Panc1 (cell line): ENCODE data around the gene TRAPPC12. TPM values are rescaled to one million over a fixed set of nuclear protein-coding genes. Genes with fewer than 3 reads are reported as not detected.

Experiments used
- ATAC-seq: fragments of 200-7000 bp; cut with Tn5 transposase; 2 replicates; pipeline ENCODE4 v1.9.1; 2020; ENCODE audit warnings: mild to moderate bottlenecking, moderate library complexity
- BruUV-seq: library from RNA; stranded (reverse); fragments of 400-500 nt; replicated peaks from 2 replicates; lab custom pipeline; 2021; lab: Mats Ljungman, UMichigan
- CTCF ChIA-PET: fragments of 300-600 bp; sonication (Branson Sonifier 250); formaldehyde crosslinking; loops from one replicate; lab custom pipeline; 2022; ENCODE audit warnings: antibody characterized with exemption; lab: Charles Lee
- POLR2A ChIA-PET: fragments of 300-600 bp; sonication (Branson Sonifier 250); formaldehyde crosslinking; loops from one replicate; lab custom pipeline; 2022; ENCODE audit warnings: antibody characterized with exemption; lab: Charles Lee
- DNase-seq: peaks from one replicate; pipeline ENCODE4 v3.0.0-alpha.2; 2010; ENCODE audit warnings: low read depth, low spot score
- H3K27ac ChIP-seq: 2 replicates; pipeline ENCODE4 v1.5.1; 2011; ENCODE audit warnings: mild to moderate bottlenecking, low read length, inconsistent platforms
- H3K27me3 ChIP-seq: fragments of 200-500 bp; sonication (Bioruptor generic); 2 replicates; pipeline ENCODE4 v1.6.0; 2014; ENCODE audit warnings: low read length, inconsistent platforms; ENCODE audit not compliant: control insufficient read depth, insufficient read depth
- H3K36me3 ChIP-seq: fragments of 200-500 bp; sonication (Bioruptor generic); 2 replicates; pipeline ENCODE4 v1.5.1; 2014; ENCODE audit warnings: inconsistent platforms, mild to moderate bottlenecking, low read length, moderate library complexity; ENCODE audit not compliant: control insufficient read depth, insufficient read depth
- H3K4me1 ChIP-seq: 2 replicates; pipeline ENCODE4 v1.5.1; 2011; ENCODE audit warnings: inconsistent platforms, mild to moderate bottlenecking, low read length, moderate library complexity; ENCODE audit not compliant: control insufficient read depth, insufficient read depth
- H3K4me3 ChIP-seq, 2 experiments: 2 replicates each; pipeline ENCODE4 v1.5.1; 2011 to 2012; ENCODE audit warnings: low read depth in 2 of 2, low read length in 2 of 2, mild to moderate bottlenecking in 2 of 2, inconsistent platforms in 1 of 2, moderate library complexity in 1 of 2
- H3K9me3 ChIP-seq: fragments of 200-500 bp; sonication (Bioruptor generic); 2 replicates; pipeline ENCODE4 v1.5.1; 2014; ENCODE audit warnings: low read depth, mild to moderate bottlenecking, inconsistent platforms, low read length, moderate library complexity; ENCODE audit not compliant: control insufficient read depth, insufficient read depth
- CTCF ChIP-seq: fragments of 450-650 bp; IDR thresholded peaks from 2 replicates; pipeline ENCODE4 v1.5.1; 2017; ENCODE audit warnings: mild to moderate bottlenecking
- POLR2AphosphoS5 ChIP-seq: IDR thresholded peaks from 2 replicates; pipeline ENCODE4 v1.6.1; 2012; ENCODE audit warnings: mild to moderate bottlenecking, low read depth, low read length, moderate library complexity
- REST ChIP-seq, 2 experiments: IDR thresholded peaks; 2 replicates each; pipeline ENCODE4 v1.6.1; 2011 to 2012; ENCODE audit warnings: low read depth in 2 of 2, control low read depth in 1 of 2, low read length in 1 of 2, mild to moderate bottlenecking in 1 of 2, moderate library complexity in 1 of 2; ENCODE audit not compliant: insufficient read depth in 1 of 2
- SIN3A ChIP-seq: IDR thresholded peaks from 2 replicates; pipeline ENCODE4 v1.6.1; 2012; ENCODE audit warnings: low read depth, mild to moderate bottlenecking, low read length, moderate library complexity, borderline replicate concordance; ENCODE audit not compliant: insufficient read depth
- TCF7L2 ChIP-seq: IDR thresholded peaks from 2 replicates; pipeline ENCODE4 v1.6.1; 2011; ENCODE audit warnings: mild to moderate bottlenecking, low read depth, low read length, inconsistent platforms
- in situ Hi-C: cut with HindIII; loops from 2 replicates; pipeline ENCODE4 v1.10.0; 2016; ENCODE audit warnings: low sequenced_read_pairs, low pct_unique_long_range_greater_than_20kb
- intact Hi-C: fragments of 100-400 bp; cut with micrococcal nuclease; formaldehyde crosslinking; loops from one replicate; pipeline ENCODE4 v1.10.0; 2022; ENCODE audit not compliant: unreplicated experiment
- total RNA-seq: library from RNA; stranded (reverse); gene quantifications from one replicate; pipeline ENCODE4 v1.2.1, GENCODE V29; 2021; ENCODE audit not compliant: unreplicated experiment

Gene TRAPPC12
- total RNA-seq, 1 experiment from 2014 or later, result 78.7 TPM

GRCh38 chr2:3480352-3481010, 101.0 kb downstream of the TRAPPC12 start:
- Histone ChIP-seq H3K36me3 (no peaks in the 10 kb centered on the region), H3K4me1 (no peaks in the 10 kb centered on the region; the same call in 1 of the 2 replicates), H3K27ac (no peak overlapping the region), H3K27me3 (no peaks in the 10 kb centered on the region), H3K4me3 (no peak overlapping the region), H3K9me3 (no peaks in the 10 kb centered on the region)
- intact Hi-C loops, result no loop called here
- in situ Hi-C loops, result no loop called here
- ATAC-seq, result no peak
- BruUV-seq, result no TSS peak
- ChIA-PET POLR2A (no interaction called here), CTCF (no interaction called here)
- TF ChIP-seq REST (IDR thresholded peaks at IDR 0.05; ENCODE audit: insufficient read depth in 1 of 2, low read depth in 2 of 2, low read length in 1 of 2) (no peak), CTCF (no peak), SIN3A (no peak), TCF7L2 (no peak), POLR2AphosphoS5 (no peak)
- DNase-seq, result no peak

GRCh38 chr2:3481011-3481400, 101.5 kb downstream of the TRAPPC12 start:
- ChIA-PET POLR2A (no interaction called here), CTCF (interaction anchor here (0.5 kb wide), 1 partner anchor 468 kb away, joined by 5 read pairs; no protein-coding TSS in a partner anchor)
- no peak for ATAC-seq
- no peak for TF ChIP-seq POLR2AphosphoS5
- no peak for TF ChIP-seq CTCF
- no peak for TF ChIP-seq REST (IDR thresholded peaks at IDR 0.05; ENCODE audit: insufficient read depth in 1 of 2, low read depth in 2 of 2, low read length in 1 of 2)
- TF ChIP-seq TCF7L2, result no peak
- no peak for TF ChIP-seq SIN3A
- Histone ChIP-seq H3K4me1 (no peaks in the 10 kb centered on the region; the same call in 1 of the 2 replicates), H3K27ac (no peak overlapping the region), H3K27me3 (no peaks in the 10 kb centered on the region), H3K9me3 (no peaks in the 10 kb centered on the region), H3K36me3 (no peaks in the 10 kb centered on the region), H3K4me3 (no peak overlapping the region)
- intact Hi-C loops (no loop called here), in situ Hi-C loops (no loop called here)
- no peak for DNase-seq
- no TSS peak for BruUV-seq
